Measurements from ENCODE around the gene SERPINB5.

Gene SERPINB5

DNA sequence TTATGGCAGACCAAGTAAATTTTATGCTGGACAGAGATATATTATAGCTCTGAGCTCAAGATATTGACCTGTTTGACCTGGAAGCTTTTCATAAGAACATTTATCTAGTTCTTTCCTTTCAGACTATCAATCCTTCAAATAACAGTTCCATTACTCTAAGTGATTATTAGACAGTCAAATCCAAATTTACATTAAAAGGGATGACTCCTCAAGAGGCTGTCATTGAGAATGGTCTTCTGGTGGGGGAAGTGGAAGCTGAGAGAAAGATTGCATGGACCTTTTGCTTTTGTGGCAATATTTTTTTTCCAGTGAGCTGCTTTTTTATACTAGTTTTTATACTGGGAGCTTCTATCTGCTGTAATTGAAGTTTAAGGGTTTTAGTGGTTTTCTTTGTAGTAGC, 50.5 kb downstream of the SERPINB5 start:
- no peak overlapping the region for H3K4me3 ChIP-seq (ENCODE audit: low read length)
- TF ChIP-seq ZNF274 (IDR thresholded peaks at IDR 0.05; ENCODE audit: low read depth, low read length): no peak

DNA sequence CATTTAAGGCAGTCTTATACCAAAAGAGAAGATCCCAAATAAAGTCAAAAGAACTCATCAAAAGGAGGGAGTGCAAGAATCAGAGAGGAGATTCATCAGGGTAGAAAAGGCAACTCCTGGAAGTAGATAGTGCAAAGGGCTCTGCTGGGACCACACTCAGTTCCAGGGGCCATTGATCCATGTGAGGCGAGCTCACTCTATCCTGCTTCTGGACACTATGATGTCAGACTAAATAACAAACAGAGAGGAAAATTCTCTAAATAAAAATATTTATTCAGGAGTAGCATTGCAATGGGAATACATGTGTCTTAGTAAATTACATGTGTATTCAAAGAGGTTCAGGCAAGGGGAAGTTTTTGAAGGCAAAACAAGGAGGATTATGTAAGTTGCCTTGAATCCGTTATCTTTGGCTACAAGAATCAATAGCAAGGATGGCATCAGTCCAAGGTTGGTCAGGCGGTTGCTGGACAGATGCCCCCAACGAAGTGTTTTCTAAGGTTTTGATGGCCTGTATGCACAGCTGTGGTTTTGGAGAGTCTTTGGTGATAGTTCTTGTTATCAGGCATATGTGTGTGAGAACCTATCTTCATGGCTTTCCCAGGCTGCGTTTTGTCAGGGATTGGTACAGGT, 52.2 kb downstream of the SERPINB5 start:
- no peak for TF ChIP-seq ZNF274 (IDR thresholded peaks at IDR 0.05; ENCODE audit: low read depth, low read length)

GRCh38 chr18:63532471-63532870, 55.7 kb downstream of the SERPINB5 start:
- no peak for TF ChIP-seq ZNF274 (IDR thresholded peaks at IDR 0.05; ENCODE audit: low read depth, low read length)
- H3K4me3 ChIP-seq (ENCODE audit: low read length): no peak overlapping the region

More for the DNA sequence above, 52.2 kb downstream of the SERPINB5 start:
- H3K4me3 ChIP-seq (ENCODE audit: low read length): no peak overlapping the region

DNA sequence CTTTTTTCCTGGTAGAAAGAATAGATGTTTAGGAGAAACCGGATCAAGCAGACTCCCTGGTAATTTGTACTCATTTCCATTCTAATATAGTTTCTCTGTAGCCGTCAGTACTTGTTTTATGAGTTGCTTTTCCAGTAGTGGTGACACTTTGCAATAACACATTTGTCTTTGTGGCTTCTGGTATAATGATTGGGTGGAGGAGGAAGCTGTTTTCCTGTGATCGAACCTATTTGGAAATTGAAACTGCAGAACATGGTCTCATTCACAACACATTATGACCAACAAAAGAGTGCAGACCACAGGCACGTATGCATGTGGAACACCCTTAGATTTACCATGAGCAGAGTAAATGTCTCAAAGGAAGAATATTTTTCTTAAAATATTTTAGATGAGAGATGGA, 57.9 kb downstream of the SERPINB5 start:
- H3K4me3 ChIP-seq (ENCODE audit: low read length): no peak overlapping the region
- TF ChIP-seq ZNF274 (IDR thresholded peaks at IDR 0.05; ENCODE audit: low read depth, low read length): no peak

- H3K4me3 ChIP-seq (ENCODE audit: low read length): no peak overlapping the region
Measured at GRCh38 chr18:63539904-63540510, 63.2 kb downstream of the SERPINB5 start.

DNA sequence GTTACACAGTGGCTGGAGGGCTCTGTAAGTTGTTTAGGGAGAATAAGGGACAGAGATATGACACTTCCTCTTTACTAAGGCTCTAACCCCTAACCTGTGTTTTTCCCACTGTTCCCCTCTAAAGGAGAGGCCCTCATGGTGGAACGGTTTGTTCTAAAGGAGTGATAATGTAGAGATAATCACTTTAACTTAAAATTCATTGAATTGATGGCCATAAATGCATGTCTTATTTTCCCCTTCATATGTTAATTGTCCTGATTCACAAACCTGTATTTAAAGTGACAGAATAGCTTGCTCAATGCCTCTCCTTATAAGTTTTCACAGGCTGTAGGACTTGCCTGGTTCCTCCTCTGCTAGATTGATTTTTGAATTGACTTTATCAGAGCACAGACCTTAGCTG, 65.3 kb downstream of the SERPINB5 start, which contains the start of gene SERPINB12:
SERPINB12 (plus strand) TSS at position 301 of the 400 bp plus-strand sequence. CDS start 13,791 bp downstream, outside the sequence.
- H3K4me3 ChIP-seq (ENCODE audit: low read length): no peak within 1 kb of the TSS
- no peak for TF ChIP-seq ZNF274 (IDR thresholded peaks at IDR 0.05; ENCODE audit: low read depth, low read length)

More at GRCh38 chr18:63539904-63540510, 63.2 kb downstream of the SERPINB5 start:
- no peak for TF ChIP-seq ZNF274 (IDR thresholded peaks at IDR 0.05; ENCODE audit: low read depth, low read length)

GRCh38 chr18:63544017-63544416, 67.3 kb downstream of the SERPINB5 start:
- TF ChIP-seq ZNF274 (IDR thresholded peaks at IDR 0.05; ENCODE audit: low read depth, low read length): no peak
- H3K4me3 ChIP-seq (ENCODE audit: low read length): no peak overlapping the region

GRCh38 chr18:63545000-63545399, 68.2 kb downstream of the SERPINB5 start:
- TF ChIP-seq ZNF274 (IDR thresholded peaks at IDR 0.05; ENCODE audit: low read depth, low read length): no peak
- H3K4me3 ChIP-seq (ENCODE audit: low read length): no peak overlapping the region

DNA sequence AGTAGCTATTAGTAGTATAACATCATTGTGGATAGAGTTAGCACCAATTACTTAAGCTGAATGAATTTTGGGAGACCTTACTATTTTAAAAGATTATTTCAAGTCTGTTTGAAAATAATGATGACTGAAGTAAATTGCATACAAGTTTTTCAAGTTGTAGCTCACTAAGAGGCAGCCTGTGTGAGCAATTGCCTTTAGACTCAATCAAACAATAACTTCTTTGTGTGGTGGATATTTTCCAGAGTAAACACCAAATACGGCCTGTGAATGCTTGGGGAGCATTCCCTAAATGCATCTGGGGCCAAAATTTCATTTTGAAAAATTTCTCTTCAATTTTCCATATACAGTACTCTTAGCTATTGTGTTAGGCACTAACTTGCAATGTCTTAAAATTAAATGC, 73.3 kb downstream of the SERPINB5 start:
- no peak for TF ChIP-seq ZNF274 (IDR thresholded peaks at IDR 0.05; ENCODE audit: low read depth, low read length)
- H3K4me3 ChIP-seq (ENCODE audit: low read length): no peak overlapping the region

DNA sequence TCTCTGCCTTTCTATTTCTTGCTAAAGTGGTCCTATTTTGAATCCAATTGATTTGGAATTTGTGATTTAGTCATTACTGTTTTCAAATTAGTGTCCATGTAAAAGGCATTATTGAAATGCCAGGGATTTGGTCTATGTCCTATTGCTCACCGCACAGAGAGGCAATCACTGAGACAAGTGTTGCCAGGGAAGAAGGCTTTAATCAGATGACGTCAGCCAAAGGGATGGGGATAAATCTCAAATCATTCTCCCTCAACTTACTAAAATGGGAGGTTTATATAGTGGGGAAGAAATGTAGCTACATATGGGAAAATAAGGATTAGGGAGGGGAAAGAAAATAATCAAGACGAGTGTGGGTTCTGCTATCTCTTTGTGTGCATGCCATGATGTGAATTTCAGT, 75.0 kb downstream of the SERPINB5 start:
- no peak for TF ChIP-seq ZNF274 (IDR thresholded peaks at IDR 0.05; ENCODE audit: low read depth, low read length)
- no peak overlapping the region for H3K4me3 ChIP-seq (ENCODE audit: low read length)

GRCh38 chr18:63552581-63552980, 75.8 kb downstream of the SERPINB5 start:
- no peak overlapping the region for H3K4me3 ChIP-seq (ENCODE audit: low read length)

DNA sequence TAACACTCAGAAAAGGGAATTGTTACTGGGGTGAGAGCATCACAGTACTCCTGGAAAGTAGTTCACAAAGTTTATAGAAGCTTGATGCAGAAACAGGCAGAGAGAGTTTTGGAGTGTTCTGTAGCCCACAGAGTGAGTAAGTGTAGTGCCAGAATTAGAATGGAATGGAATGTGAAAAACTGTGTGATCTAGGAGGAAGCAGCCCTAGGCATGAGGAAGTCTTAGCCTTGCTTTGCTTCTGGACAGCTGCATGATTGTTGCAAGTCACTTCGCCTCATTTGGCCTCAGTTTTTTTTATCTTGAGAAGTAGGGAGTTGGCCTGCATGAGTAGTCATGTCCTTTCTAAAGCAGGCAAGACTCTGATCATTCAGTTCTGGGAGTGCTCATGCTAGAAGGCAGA, 76.3 kb downstream of the SERPINB5 start:
- H3K4me3 ChIP-seq (ENCODE audit: low read length): no peak overlapping the region
- no peak for TF ChIP-seq ZNF274 (IDR thresholded peaks at IDR 0.05; ENCODE audit: low read depth, low read length)

More at GRCh38 chr18:63552581-63552980, 75.8 kb downstream of the SERPINB5 start:
- no peak for TF ChIP-seq ZNF274 (IDR thresholded peaks at IDR 0.05; ENCODE audit: low read depth, low read length)
